Dendritic cell treated with granulocyte-macrophage colony-stimulating factor and Interleukin-4, amounts not matched to agents 40 ng/mL and 50 ng/mL, for 4 days (primary cell): Measurements from ENCODE around the gene IGFALS.

Experiments
- H3K27ac Mint-ChIP-seq: one replicate; pipeline ENCODE4 v1.8.0; 2022; ENCODE audit warnings: mild to moderate bottlenecking, mixed read lengths
- H3K27me3 Mint-ChIP-seq: one replicate; pipeline ENCODE4 v1.8.0; 2022; ENCODE audit warnings: mild to moderate bottlenecking, mixed read lengths
- H3K36me3 Mint-ChIP-seq: one replicate; pipeline ENCODE4 v1.8.0; 2022; ENCODE audit warnings: low read depth, mixed read lengths
- H3K4me1 Mint-ChIP-seq: one replicate; pipeline ENCODE4 v1.8.0; 2022; ENCODE audit warnings: low read depth, mixed read lengths
- H3K4me3 Mint-ChIP-seq: one replicate; pipeline ENCODE4 v1.8.0; 2022; ENCODE audit warnings: mild to moderate bottlenecking, moderate library complexity, mixed read lengths
- H3K9me3 Mint-ChIP-seq: one replicate; pipeline ENCODE4 v1.8.0; 2022; ENCODE audit warnings: mixed read lengths
- intact Hi-C: fragments of 100-400 bp; cut with micrococcal nuclease; formaldehyde crosslinking; loops from one replicate; pipeline ENCODE4 v1.15.0; 2022

Gene IGFALS

DNA sequence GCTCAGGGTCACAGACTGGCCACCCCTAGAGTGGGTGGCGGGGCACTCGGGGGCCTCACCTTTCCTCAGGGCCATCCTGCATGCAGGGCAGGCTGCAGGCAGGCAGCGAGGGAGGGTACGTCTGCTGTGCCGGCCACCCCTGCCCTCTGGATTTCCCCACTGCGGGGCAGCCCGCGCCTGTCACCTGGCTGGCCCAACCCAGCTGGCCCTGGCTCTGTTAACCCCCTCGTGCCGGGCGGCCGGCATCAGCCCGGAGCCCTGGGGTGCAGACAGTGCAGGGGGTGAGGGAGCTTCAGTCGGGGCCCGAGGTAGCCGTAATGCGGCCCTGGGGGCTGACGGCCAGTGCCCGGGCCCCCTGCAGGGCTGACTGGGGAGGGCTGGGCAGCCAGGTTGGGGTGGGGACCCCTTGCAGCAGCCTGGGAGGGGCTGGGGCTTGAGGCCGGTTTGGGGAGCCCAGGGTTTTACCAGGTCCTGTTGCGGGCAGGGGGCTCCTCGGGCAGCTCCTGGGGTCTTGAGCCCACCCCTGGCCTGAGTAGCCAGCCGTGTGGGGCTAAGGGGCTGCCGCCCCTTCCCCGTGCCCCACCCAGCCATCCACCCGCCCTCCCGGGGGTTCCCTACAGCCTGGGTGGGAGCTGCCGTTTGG lies at the start of gene IGFALS:
Gene IGFALS (minus strand): TSS at position 128 of the 643 bp plus-strand sequence. CDS start 53 bp downstream, at position 75.
- Mint-ChIP-seq H3K9me3 (peaks cover 2% of the 10 kb centered on the region), H3K27me3 (no peaks in the 10 kb centered on the region)
- intact Hi-C loops, result no loop called here

DNA sequence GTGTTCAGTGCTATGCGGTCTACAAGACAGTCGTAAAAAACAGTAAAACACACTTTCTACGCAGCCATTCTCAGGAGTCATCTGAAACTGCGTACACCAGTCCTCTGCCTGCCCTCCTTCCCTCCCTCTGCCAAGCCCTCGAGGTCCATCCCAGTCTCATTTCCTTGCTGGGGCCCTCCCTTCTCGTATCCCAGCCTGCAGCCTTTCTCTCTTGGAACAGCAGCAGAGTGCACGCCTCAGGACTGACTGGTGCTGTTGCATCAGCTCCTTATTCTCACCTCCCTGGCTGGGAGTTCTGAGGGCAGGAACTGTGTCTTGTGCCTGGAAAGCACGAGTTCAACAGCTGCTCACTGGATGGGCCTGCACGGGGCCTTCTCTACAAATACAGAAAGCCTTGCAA lies 46.0 kb upstream of the IGFALS start:
- intact Hi-C loops, result no loop called here

More for the DNA sequence above, at the start of gene IGFALS:
- H3K4me3 Mint-ChIP-seq, result no peak within 1 kb of the TSS
- no peak within 1 kb of the TSS for H3K27ac Mint-ChIP-seq
- H3K4me1 Mint-ChIP-seq, result no peaks in the 10 kb centered on the region
- peaks cover 41% of the 10 kb centered on the region for H3K36me3 Mint-ChIP-seq

DNA sequence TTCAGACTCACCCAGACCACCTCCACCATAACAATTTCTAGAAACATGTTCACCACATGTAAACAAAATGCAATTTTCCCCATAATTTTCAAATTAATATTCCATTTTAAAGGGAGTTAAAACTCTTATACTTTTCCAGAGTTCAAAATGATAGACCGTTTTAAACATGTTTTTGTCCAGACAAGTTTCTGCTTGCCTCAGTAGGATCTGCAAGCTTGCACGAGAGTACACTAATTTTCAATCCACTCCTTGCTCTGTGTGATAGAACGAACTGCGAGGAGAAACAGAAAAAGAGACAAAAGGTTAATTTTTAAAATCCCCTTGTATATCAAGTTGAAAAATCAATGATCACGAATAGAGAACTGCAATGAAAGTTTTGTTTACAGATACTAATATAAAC lies 40.6 kb upstream of the IGFALS start:
- H3K27ac Mint-ChIP-seq, result no peak overlapping the region
- no peaks in the 10 kb centered on the region for H3K9me3 Mint-ChIP-seq
- H3K36me3 Mint-ChIP-seq, result peaks cover 26% of the 10 kb centered on the region
- H3K27me3 Mint-ChIP-seq, result no peaks in the 10 kb centered on the region
- H3K4me3 Mint-ChIP-seq, result no peak overlapping the region
- H3K4me1 Mint-ChIP-seq, result peaks cover 9% of the 10 kb centered on the region
- intact Hi-C loops, result no loop called here

More for the DNA sequence above, 46.0 kb upstream of the IGFALS start:
- Mint-ChIP-seq H3K4me1 (no peaks in the 10 kb centered on the region), H3K27me3 (no peaks in the 10 kb centered on the region), H3K27ac (no peak overlapping the region), H3K9me3 (no peaks in the 10 kb centered on the region), H3K4me3 (no peak overlapping the region), H3K36me3 (peaks cover 6% of the 10 kb centered on the region)

DNA sequence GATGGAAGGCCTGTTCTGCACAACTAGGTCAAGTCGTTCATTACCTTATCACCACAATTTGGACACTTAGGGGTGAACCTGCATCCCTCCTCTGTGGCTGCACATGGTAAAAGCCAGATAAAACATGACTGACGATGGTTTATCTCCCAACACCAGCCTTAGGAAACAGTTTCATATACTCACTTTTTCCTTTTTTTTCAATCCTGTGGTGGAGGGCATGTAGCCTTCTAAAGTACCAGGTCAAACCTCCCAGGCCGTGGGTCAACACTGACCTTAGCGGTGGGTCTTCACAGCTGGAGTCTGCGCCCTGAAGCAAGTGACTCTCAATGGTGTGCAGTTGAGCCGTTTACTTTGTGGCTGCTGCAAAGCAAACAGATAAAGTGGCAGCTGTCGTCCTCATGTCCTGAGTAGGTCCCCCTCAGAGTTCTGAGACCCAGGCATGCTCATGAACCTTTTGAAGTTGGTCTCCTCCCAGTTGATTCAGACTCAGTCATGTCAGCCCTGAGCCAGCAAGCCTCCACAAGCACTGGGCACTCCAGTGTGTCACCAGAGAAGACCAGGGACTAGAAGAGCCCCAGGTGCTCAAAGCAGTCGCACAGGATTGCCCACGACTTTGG lies 39.4 kb upstream of the IGFALS start:
- Mint-ChIP-seq H3K36me3 (peaks cover 26% of the 10 kb centered on the region), H3K27ac (no peak overlapping the region), H3K4me1 (peaks cover 13% of the 10 kb centered on the region), H3K9me3 (no peaks in the 10 kb centered on the region), H3K27me3 (no peaks in the 10 kb centered on the region), H3K4me3 (no peak overlapping the region)
- intact Hi-C loops, result no loop called here

DNA sequence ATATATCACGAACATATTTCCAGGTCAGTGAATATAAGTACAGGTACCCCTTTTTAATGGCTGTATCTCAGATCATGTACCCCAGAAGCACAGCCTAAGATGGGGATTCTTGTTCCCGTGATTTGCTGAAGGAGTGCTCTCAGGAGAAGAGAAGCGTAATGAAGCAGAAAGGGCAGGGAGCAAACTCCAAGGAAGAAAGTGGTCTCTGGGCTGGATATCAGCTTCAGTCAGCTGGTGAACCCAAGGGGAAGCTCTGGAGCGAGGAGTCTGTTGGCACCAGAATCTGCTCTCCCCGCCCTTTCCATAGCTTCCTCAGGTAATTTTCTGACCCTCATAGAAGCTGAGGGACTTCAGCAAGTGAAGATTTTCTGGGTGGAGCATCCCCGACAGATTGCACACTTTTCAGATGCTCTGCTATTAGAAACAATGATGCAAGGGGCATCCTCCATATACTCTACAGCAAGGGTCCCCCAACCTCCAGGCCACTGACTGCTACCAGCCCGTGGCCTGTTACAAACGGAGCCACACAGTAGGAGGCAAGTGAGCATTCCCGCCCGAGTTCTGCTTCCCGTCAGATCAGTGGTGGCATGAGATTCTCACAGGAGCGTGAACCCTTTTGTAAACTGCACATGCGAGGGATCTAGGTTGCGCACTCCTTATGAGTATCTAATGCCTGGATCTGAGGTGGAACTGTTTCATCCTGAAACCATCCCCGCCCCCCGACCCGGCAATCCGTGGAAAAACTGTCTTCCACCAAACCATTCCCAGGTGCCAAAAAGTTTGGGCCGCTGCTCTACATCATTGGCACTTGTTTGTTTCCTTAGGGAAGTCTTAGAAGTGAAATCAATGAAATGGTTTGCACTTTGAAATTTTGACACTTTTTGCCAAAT lies 37.9 kb upstream of the IGFALS start:
- no peaks in the 10 kb centered on the region for H3K27me3 Mint-ChIP-seq
- no peak overlapping the region for H3K27ac Mint-ChIP-seq
- intact Hi-C loops, result no loop called here
- H3K9me3 Mint-ChIP-seq, result no peaks in the 10 kb centered on the region
- H3K4me3 Mint-ChIP-seq, result no peak overlapping the region
- H3K4me1 Mint-ChIP-seq, result peaks cover 19% of the 10 kb centered on the region
- H3K36me3 Mint-ChIP-seq, result peaks cover 35% of the 10 kb centered on the region

DNA sequence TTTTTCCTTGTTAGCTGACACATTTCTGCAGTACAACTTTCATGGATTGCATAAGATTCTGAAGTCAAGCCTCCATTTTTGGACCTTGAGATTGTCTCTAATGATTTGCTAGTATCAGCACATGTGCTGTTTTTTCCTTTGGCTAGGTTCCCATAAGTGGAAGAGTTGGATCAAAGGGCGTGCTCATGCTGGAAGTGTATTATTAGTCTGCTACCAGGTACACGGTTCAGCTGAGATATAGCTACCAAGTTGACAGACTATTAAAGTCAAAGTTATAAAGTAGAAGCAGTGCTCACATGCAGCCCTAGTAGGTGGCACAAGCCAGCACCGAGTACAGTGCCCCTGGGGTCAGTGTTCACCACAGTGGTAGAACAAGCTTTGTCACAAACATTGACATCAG lies 36.7 kb upstream of the IGFALS start:
- H3K27me3 Mint-ChIP-seq, result no peaks in the 10 kb centered on the region
- no peak overlapping the region for H3K4me3 Mint-ChIP-seq
- H3K36me3 Mint-ChIP-seq, result peaks cover 35% of the 10 kb centered on the region
- no peak overlapping the region for H3K27ac Mint-ChIP-seq
- peaks cover 19% of the 10 kb centered on the region for H3K4me1 Mint-ChIP-seq
- intact Hi-C loops, result no loop called here
- H3K9me3 Mint-ChIP-seq, result no peaks in the 10 kb centered on the region

DNA sequence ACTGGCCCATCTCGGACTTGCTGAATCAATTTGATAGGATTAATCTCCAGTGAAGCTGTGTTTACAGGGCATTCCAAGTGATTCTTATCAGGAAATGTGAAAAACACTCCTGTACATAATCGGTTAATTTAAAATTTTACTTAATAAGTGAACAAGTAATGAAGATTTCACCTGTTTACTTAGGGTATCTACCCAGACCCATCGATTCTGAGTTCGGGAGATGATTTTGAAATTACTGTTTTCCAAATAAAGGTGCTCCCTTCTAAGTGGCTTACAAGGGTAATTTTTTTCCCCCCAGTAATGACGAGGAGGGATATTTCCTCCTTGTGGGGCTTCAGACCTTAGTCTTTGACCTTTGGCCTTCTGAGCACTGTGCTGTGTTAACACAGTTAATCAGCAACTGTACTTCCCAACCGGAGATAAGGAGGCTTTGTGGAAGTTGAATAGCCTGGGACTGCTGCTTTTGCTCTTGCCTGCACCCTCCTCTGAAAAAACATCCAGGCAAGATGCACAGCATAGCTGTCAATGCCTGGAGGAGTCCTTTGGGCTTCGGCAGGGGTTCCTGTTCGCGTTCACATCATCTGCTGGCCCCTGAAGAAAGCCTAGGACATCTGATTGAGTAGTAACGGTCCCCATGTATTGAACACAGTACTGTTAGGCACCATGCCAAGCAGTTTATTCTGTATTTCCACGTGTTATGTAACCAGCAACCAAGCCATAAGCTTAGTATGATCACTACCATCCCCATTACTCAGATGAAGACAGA lies 35.3 kb upstream of the IGFALS start:
- Mint-ChIP-seq H3K9me3 (no peaks in the 10 kb centered on the region), H3K4me3 (peak overlapping the region; percentile 30), H3K27ac (no peak overlapping the region), H3K4me1 (peaks cover 30% of the 10 kb centered on the region), H3K36me3 (peaks cover 45% of the 10 kb centered on the region), H3K27me3 (no peaks in the 10 kb centered on the region)
- intact Hi-C loops, result no loop called here

DNA sequence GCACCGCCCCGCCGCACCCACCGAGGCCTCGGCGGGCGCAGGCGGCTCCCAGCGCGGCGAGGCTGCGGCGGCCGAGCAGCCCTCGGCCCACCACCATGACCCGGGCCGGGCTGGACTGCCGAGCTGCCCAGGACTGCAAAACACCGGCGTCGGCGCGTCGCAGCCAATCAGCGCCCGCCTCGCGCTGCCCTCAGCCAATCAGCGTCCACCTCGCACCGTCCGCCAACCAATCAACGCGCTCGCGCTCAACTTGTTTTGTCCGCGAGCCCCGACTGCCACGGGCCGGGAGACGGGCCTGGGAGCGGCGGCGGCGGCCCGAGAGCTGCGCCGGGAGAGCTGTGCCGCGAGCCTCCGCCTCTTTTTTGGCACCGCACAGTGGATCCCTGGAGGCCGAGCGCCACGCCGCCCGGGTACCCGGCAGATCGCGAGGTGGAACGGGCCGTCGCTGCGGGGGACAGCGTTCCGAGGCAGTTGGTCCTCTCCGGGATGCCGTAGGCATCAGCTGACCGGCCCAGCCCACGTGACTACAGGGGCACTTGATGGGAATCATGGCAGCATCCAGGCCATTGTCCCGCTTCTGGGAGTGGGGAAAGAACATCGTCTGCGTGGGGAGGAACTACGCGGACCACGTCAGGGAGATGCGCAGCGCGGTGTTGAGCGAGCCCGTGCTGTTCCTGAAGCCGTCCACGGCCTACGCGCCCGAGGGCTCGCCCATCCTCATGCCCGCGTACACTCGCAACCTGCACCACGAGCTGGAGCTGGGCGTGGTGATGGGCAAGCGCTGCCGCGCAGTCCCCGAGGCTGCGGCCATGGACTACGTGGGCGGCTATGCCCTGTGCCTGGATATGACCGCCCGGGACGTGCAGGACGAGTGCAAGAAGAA lies 33.4 kb upstream of the IGFALS start, which contains the start of the genes FAHD1 and HAGH:
Gene FAHD1 (plus strand): TSS at position 516 of the 883 bp plus-strand sequence. CDS start 33 bp downstream, at position 549.
Gene HAGH (minus strand): TSS at position 135 of the 883 bp plus-strand sequence. CDS start 38 bp downstream, at position 97.
- peaks cover 32% of the 10 kb centered on the region for H3K4me1 Mint-ChIP-seq
- intact Hi-C loops, result no loop called here
- H3K9me3 Mint-ChIP-seq, result no peaks in the 10 kb centered on the region
- peak within 1 kb of the TSS; percentile 95 for H3K27ac Mint-ChIP-seq
- H3K27me3 Mint-ChIP-seq, result no peaks in the 10 kb centered on the region
- peaks cover 52% of the 10 kb centered on the region for H3K36me3 Mint-ChIP-seq
- peak within 1 kb of the TSS; percentile 88 for H3K4me3 Mint-ChIP-seq

DNA sequence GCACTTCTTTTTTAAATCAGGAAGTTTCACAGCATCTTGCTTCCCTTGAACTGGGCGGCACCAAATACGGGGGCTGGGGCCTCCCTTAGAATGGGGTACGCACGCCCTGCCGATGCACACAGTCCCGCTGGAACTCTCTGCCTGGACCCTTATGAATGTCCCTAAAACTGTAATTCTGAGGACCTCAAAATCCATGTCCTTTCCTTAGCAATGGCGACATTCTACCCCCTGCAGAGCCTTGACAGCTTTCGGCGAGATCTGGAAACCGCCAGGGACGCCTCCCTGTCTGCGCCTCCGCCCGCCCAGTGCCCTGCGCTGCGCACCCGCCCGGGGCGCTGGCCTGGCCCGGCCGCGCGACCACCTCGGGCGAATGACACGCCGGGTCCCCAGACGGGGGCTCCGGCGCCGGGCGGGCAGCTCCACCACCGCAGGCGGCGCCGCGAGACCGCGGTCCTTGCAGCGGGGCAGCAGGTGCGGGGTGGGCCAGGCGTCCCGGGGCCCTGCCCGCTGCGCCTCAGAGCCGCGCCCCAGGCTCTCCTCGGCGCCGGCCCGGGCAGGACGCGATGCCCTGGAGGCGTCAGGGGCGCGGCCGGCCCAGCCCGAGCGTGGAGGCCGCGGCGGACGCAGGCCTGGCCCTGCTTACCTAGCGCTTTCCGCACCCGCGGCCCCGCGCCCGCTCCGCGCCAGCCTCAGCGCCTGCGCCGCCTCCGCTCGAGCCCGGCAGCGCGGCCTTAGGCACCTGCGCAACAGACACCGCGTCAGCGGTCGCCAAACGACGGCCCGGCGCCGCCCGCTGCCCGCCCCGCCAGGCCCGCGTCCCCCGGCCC lies 32.6 kb upstream of the IGFALS start:
- no peaks in the 10 kb centered on the region for H3K9me3 Mint-ChIP-seq
- peaks cover 55% of the 10 kb centered on the region for H3K36me3 Mint-ChIP-seq
- H3K27ac Mint-ChIP-seq, result peak overlapping the region; percentile 95
- H3K4me1 Mint-ChIP-seq, result peaks cover 32% of the 10 kb centered on the region
- intact Hi-C loops, result no loop called here
- no peaks in the 10 kb centered on the region for H3K27me3 Mint-ChIP-seq
- H3K4me3 Mint-ChIP-seq, result peak overlapping the region; percentile 88

DNA sequence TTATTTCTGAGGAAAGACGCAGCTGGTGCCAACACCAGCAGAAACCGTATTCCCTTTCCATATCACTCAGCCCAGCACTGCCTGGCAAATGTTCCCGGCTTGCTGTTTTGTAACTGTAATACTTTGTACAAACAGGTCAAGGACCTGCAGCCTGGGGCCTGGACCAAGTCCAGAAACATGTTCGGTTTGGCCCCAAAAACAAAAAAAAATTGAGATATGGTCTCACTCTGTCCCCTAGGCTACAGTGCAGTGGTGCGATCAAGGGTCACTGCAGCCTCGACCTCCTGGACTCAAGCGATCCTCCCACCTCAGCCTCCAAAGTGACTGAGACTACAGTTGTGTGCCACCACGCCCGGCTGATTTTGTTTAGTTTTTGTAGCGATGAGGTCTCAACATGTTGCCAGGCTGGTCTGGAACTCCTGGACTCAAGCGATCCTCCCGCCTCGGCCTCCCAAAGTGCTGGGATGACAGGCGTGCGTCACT lies 31.9 kb upstream of the IGFALS start:
- peaks cover 32% of the 10 kb centered on the region for H3K4me1 Mint-ChIP-seq
- peaks cover 55% of the 10 kb centered on the region for H3K36me3 Mint-ChIP-seq
- H3K4me3 Mint-ChIP-seq, result peak overlapping the region; percentile 76
- intact Hi-C loops, result no loop called here
- peak overlapping the region; percentile 80 for H3K27ac Mint-ChIP-seq
- no peaks in the 10 kb centered on the region for H3K27me3 Mint-ChIP-seq
- H3K9me3 Mint-ChIP-seq, result no peaks in the 10 kb centered on the region

DNA sequence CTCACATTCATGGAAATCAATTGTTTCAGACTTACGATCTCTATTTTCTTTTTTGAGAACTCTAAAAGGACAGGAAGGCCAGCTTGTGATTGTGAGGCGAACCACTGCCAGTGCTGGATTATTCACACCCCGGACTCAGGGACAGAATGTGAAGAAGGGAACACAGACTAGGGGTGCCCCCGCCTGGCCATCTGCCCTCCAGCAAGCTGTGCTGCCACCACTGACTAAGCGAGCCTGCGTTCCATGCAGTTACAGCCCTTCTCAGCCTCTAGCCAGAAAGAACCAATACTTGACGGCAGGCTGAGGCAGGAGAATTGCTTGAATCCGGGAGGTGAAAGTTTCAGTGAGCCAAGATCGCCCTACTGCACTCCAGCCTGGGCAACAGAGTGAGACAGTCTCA lies 30.3 kb upstream of the IGFALS start:
- Mint-ChIP-seq H3K27me3 (no peaks in the 10 kb centered on the region), H3K27ac (no peak overlapping the region), H3K4me1 (peaks cover 21% of the 10 kb centered on the region), H3K4me3 (no peak overlapping the region), H3K9me3 (no peaks in the 10 kb centered on the region), H3K36me3 (peaks cover 64% of the 10 kb centered on the region)
- intact Hi-C loops, result no loop called here

DNA sequence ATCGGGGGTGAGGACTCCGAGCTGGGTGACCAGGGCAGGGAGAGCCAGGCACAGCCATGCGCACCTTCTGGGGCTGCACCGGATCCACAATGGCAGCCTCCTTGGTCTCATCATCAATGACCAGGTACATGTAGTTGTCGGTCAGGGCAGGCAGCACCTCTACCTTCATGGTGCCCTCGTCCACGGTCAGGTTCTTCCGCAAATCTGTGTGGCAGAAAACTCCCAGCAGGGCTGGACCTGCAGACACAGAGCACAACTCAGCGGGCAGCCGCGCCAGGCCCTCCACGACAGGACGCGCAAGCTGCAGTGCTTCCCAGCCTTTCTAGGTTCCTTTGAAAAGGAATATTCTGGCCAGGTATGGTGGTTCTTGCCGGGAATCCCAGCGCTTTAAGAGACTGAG lies 29.3 kb upstream of the IGFALS start:
- no peak overlapping the region for H3K4me3 Mint-ChIP-seq
- no peaks in the 10 kb centered on the region for H3K27me3 Mint-ChIP-seq
- H3K36me3 Mint-ChIP-seq, result peaks cover 74% of the 10 kb centered on the region
- no peaks in the 10 kb centered on the region for H3K9me3 Mint-ChIP-seq
- intact Hi-C loops, result no loop called here
- no peak overlapping the region for H3K27ac Mint-ChIP-seq
- H3K4me1 Mint-ChIP-seq, result peaks cover 19% of the 10 kb centered on the region
